Testis (tissue), 2 donors: ENCODE data around the gene JAKMIP3.

ENCODE experiments used
- POLR2A ChIP-seq: fragments of 450-650 bp; IDR thresholded peaks from one replicate; pipeline ENCODE4 v1.6.1; 2017; ENCODE audit warnings: antibody characterized with exemption, mild to moderate bottlenecking, moderate library complexity
- TF ChIP-seq, protein P1 (sequence below), 3 experiments: fragments of 450-650 bp in 2 of 3; fragments of 200-600 bp in 1 of 3; sonication (generic) in 1 of 3; IDR thresholded peaks; one replicate each; pipeline ENCODE4 v1.5.1; 2016 to 2019; ENCODE audit warnings: antibody characterized with exemption in 3 of 3, mild to moderate bottlenecking in 2 of 3, moderate library complexity in 1 of 3

DNA sequence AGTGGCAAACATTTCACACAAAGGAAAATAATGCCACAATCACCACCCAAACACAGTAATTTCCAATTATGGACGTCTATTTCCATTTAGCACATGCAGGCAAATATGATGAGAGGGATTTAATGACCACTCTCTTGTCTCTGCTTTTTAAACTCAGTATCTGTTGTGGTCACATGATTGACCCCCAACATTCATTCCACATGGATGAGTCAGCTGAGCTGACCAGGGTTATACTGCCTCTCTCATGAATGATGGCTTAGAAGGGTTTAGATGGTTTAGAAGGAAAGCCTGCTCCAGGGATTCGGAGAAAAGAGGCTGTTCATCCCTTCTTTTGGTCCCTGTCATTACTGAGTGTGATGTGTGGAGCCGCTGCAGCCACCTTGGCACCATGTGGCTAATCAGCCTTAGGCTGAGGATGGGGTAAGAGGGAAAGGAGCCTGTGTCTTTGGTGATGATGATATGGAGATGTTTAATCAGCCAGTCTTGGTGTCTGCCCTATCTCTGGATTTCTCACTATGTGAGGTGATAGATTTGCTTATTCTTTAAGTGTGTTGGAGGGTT lies 38.2 kb upstream of the JAKMIP3 start:
- TF ChIP-seq, protein P1, sequence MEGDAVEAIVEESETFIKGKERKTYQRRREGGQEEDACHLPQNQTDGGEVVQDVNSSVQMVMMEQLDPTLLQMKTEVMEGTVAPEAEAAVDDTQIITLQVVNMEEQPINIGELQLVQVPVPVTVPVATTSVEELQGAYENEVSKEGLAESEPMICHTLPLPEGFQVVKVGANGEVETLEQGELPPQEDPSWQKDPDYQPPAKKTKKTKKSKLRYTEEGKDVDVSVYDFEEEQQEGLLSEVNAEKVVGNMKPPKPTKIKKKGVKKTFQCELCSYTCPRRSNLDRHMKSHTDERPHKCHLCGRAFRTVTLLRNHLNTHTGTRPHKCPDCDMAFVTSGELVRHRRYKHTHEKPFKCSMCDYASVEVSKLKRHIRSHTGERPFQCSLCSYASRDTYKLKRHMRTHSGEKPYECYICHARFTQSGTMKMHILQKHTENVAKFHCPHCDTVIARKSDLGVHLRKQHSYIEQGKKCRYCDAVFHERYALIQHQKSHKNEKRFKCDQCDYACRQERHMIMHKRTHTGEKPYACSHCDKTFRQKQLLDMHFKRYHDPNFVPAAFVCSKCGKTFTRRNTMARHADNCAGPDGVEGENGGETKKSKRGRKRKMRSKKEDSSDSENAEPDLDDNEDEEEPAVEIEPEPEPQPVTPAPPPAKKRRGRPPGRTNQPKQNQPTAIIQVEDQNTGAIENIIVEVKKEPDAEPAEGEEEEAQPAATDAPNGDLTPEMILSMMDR (IDR thresholded peaks at IDR 0.05), result no peak
- no peak for TF ChIP-seq POLR2A
